H1 (cell line): ENCODE measurements around the gene SLC6A8. TPM values are rescaled to one million over a fixed set of nuclear protein-coding genes. Genes with fewer than 3 reads are reported as not detected.
"Not testable (repeated sequence)": the region's sequence is repeated elsewhere in the genome, so short reads cannot be mapped to it uniquely, and the experiment has no call there.

Source experiments
- CTCF ChIA-PET: fragments of 300-600 bp; sonication (Branson Sonifier 250); formaldehyde crosslinking; loops from one replicate; lab custom pipeline; 2021; ENCODE audit not compliant: partially characterized antibody; lab: Charles Lee
- POLR2A ChIA-PET: fragments of 300-600 bp; sonication (Branson Sonifier 250); formaldehyde crosslinking; loops from one replicate; lab custom pipeline; 2021; ENCODE audit warnings: inconsistent platforms; ENCODE audit not compliant: partially characterized antibody; lab: Charles Lee
- DNase-seq, 2 experiments: peaks; one replicate each; pipeline versions ENCODE4 v3.0.0 to v3.0.0-alpha.2; 2010 to 2022; ENCODE audit warnings: low spot score in 2 of 2, low read depth in 1 of 2, mixed read lengths in 1 of 2
- FAIRE-seq: peaks from 2 replicates; lab custom pipeline; 2011; peaks lifted over from hg19 to GRCh38; lab: Jason Lieb, UNC
- H2AFZ ChIP-seq: 2 replicates; pipeline ENCODE4 v1.8.1; 2012; ENCODE audit warnings: low read length, inconsistent platforms
- H2AK5ac ChIP-seq: 2 replicates; pipeline ENCODE4 v1.6.1; 2013; ENCODE audit warnings: low read depth, low read length
- H2BK120ac ChIP-seq: replicated peaks from 2 replicates; pipeline ENCODE3; 2013; ENCODE audit warnings: low read depth, low read length, inconsistent platforms
- H2BK12ac ChIP-seq: 2 replicates; pipeline ENCODE4 v1.6.1; 2013; ENCODE audit warnings: low read depth, low read length
- H2BK15ac ChIP-seq: 2 replicates; pipeline ENCODE4 v1.6.1; 2013; ENCODE audit warnings: low read length
- H2BK20ac ChIP-seq: 2 replicates; pipeline ENCODE4 v1.6.1; 2013; ENCODE audit warnings: low read length
- H2BK5ac ChIP-seq: 2 replicates; pipeline ENCODE4 v1.6.1; 2013; ENCODE audit warnings: low read depth, low read length
- H3K14ac ChIP-seq: 2 replicates; pipeline ENCODE4 v1.6.1; 2013; ENCODE audit warnings: inconsistent platforms; ENCODE audit not compliant: insufficient read length
- H3K18ac ChIP-seq: 2 replicates; pipeline ENCODE4 v1.6.1; 2013; ENCODE audit warnings: low read length; ENCODE audit errors: extremely low read depth
- H3K23ac ChIP-seq: 2 replicates; pipeline ENCODE4 v1.6.1; 2013; ENCODE audit warnings: inconsistent platforms; ENCODE audit not compliant: insufficient read length
- H3K23me2 ChIP-seq: 2 replicates; pipeline ENCODE4 v1.6.1; 2013; ENCODE audit warnings: low read depth, low read length
- H3K27ac ChIP-seq: 2 replicates; pipeline ENCODE4 v1.6.1; 2011; ENCODE audit warnings: low read depth, low read length, inconsistent platforms
- H3K27me3 ChIP-seq, 4 experiments: replicated peaks in 1 of 4; 1 replicate in 1 of 4; 2 replicates in 3 of 4; pipeline versions ENCODE4 v1.6.1 to v1.8.1; 2011 to 2013; ENCODE audit warnings: low read length in 3 of 4, mild to moderate bottlenecking in 3 of 4, inconsistent platforms in 2 of 4, mixed read lengths in 2 of 4, moderate library complexity in 1 of 4; ENCODE audit not compliant: control insufficient read depth in 3 of 4, insufficient read depth in 3 of 4; ENCODE audit errors: extremely low read depth in 1 of 4
- H3K36me3 ChIP-seq, 4 experiments: 2 replicates each; pipeline versions ENCODE4 v1.6.1 to v1.8.1; 2011 to 2013; ENCODE audit warnings: mild to moderate bottlenecking in 4 of 4, low read length in 3 of 4, moderate library complexity in 2 of 4, control low read depth in 1 of 4, inconsistent platforms in 1 of 4; ENCODE audit not compliant: insufficient read depth in 4 of 4, control insufficient read depth in 2 of 4
- H3K4ac ChIP-seq: replicated peaks from 2 replicates; pipeline ENCODE3; 2013; ENCODE audit warnings: low read length, low read depth, mixed read lengths, inconsistent platforms; ENCODE audit not compliant: insufficient read length
- H3K4me1 ChIP-seq, 4 experiments: replicated peaks in 1 of 4; 1 replicate in 1 of 4; 2 replicates in 3 of 4; pipeline versions ENCODE4 v1.6.1 to v1.8.1; 2011 to 2013; ENCODE audit warnings: low read length in 3 of 4, inconsistent platforms in 2 of 4, mixed read lengths in 1 of 4; ENCODE audit not compliant: insufficient read depth in 4 of 4, control insufficient read depth in 3 of 4
- H3K4me2 ChIP-seq, 2 experiments: 2 replicates each; pipeline versions ENCODE4 v1.6.1 to v1.8.1; 2011 to 2013; ENCODE audit warnings: low read depth in 2 of 2, low read length in 2 of 2, control low read depth in 1 of 2, inconsistent platforms in 1 of 2, mild to moderate bottlenecking in 1 of 2; ENCODE audit not compliant: insufficient read depth in 1 of 2
- H3K4me3 ChIP-seq, 4 experiments: fragments of 200-600, 300-600 bp in 1 of 4; sonication (generic), shearing (Covaris generic), sonication (Bioruptor Twin) in 1 of 4; 2 replicates each; pipeline versions ENCODE4 v1.5.1 to v1.8.1; 2011 to 2016; ENCODE audit warnings: low read length in 4 of 4, low read depth in 3 of 4, control low read depth in 2 of 4, inconsistent platforms in 2 of 4, mild to moderate bottlenecking in 2 of 4, mixed read lengths in 1 of 4, moderate library complexity in 1 of 4; ENCODE audit not compliant: insufficient read depth in 2 of 4; ENCODE audit errors: extremely low read depth in 1 of 4
- H3K56ac ChIP-seq: replicated peaks from 2 replicates; pipeline ENCODE3; 2013; ENCODE audit warnings: low read depth, mild to moderate bottlenecking, mixed read lengths, low read length, inconsistent platforms; ENCODE audit not compliant: insufficient read length
- H3K79me1 ChIP-seq: 2 replicates; pipeline ENCODE4 v1.6.1; 2013; ENCODE audit warnings: low read depth, low read length, control low read depth
- H3K79me2 ChIP-seq, 2 experiments: 2 replicates each; pipeline versions ENCODE4 v1.6.1 to v1.8.1; 2012 to 2013; ENCODE audit warnings: low read length in 2 of 2, mild to moderate bottlenecking in 2 of 2, inconsistent platforms in 1 of 2; ENCODE audit not compliant: insufficient read depth in 2 of 2, control insufficient read depth in 1 of 2
- H3K9ac ChIP-seq, 4 experiments: replicated peaks in 1 of 4; 1 replicate in 1 of 4; 2 replicates in 3 of 4; pipeline versions ENCODE4 v1.6.1 to v1.8.1; 2011 to 2013; ENCODE audit warnings: low read depth in 3 of 4, low read length in 3 of 4, control low read depth in 2 of 4, mild to moderate bottlenecking in 2 of 4, moderate library complexity in 2 of 4, inconsistent platforms in 1 of 4; ENCODE audit errors: extremely low read depth in 1 of 4
- H3K9me3 ChIP-seq, 2 experiments: 2 replicates each; pipeline versions ENCODE4 v1.6.1 to v1.8.1; 2012 to 2013; ENCODE audit warnings: mild to moderate bottlenecking in 2 of 2, moderate library complexity in 2 of 2, control low read depth in 1 of 2, inconsistent platforms in 1 of 2, low read depth in 1 of 2, low read length in 1 of 2, mixed read lengths in 1 of 2; ENCODE audit not compliant: insufficient read depth in 2 of 2
- H4K20me1 ChIP-seq, 2 experiments: replicated peaks in 1 of 2; 2 replicates each; pipeline versions ENCODE3 to v1.8.1; 2011 to 2013; ENCODE audit warnings: inconsistent platforms in 2 of 2, low read length in 2 of 2, mild to moderate bottlenecking in 1 of 2; ENCODE audit not compliant: insufficient read depth in 2 of 2, control insufficient read depth in 1 of 2
- H4K5ac ChIP-seq: 2 replicates; pipeline ENCODE4 v1.6.1; 2013; ENCODE audit warnings: low read length, low read depth, mixed read lengths, inconsistent platforms; ENCODE audit not compliant: insufficient read length
- H4K8ac ChIP-seq: 2 replicates; pipeline ENCODE4 v1.8.0; 2013; ENCODE audit warnings: mild to moderate bottlenecking, moderate library complexity, low read length, inconsistent platforms; ENCODE audit not compliant: insufficient read depth; ENCODE audit errors: extremely low read depth
- H4K91ac ChIP-seq: replicated peaks from 2 replicates; pipeline ENCODE3; 2013; ENCODE audit warnings: low read length, mixed read lengths, inconsistent platforms; ENCODE audit not compliant: insufficient read length
- whole genome bisulfite sequencing, 2 experiments: shearing (Covaris generic) in 1 of 2; methylation state at CpG; one replicate each; pipeline versions ENCODE4 v1.1.6 to v1.1.7; 2013 to 2015; ENCODE audit warnings: low lambda C conversion rate in 2 of 2, mixed read lengths in 2 of 2, inconsistent platforms in 1 of 2, low coverage in 1 of 2, missing lambda C conversion rate in 1 of 2; ENCODE audit not compliant: insufficient replicate concordance in 2 of 2, insufficient coverage in 1 of 2, insufficient read length in 1 of 2; ENCODE audit errors: extremely low coverage in 1 of 2, missing lambda C conversion rate in 1 of 2; 5-methylcytosine and 5-hydroxymethylcytosine counted together
- polyA plus RNA-seq, 7 experiments: library from polyadenylated mRNA; depleted of rRNA in 3 of 7; stranded (reverse) in 5 of 7; unstranded in 2 of 7; fragments of >200 nt in 5 of 7; fragments of 200-250 nt in 2 of 7; gene quantifications; 1 replicate in 5 of 7; 2 replicates in 1 of 7; 4 replicates in 1 of 7; pipeline versions ENCODE4 v1.2.1 to v1.2.3, GENCODE V29; 2011 to 2013; ENCODE audit warnings: missing spikeins in 2 of 7, mixed read lengths in 2 of 7
- total RNA-seq: library from RNA; stranded (reverse); fragmentation: NEBNext Ultra II Directional; extraction: Animal tissue kit (Norgen Biotek cat#: 25700); gene quantifications from 2 replicates; pipeline ENCODE4 v1.2.1, GENCODE V29; 2021

Gene SLC6A8
- total and polyA plus RNA-seq, 2 of the 8 experiments (the other 6 are each of a cell fraction or from before 2014, with no cell fraction given), result 87.7 to 94.7 TPM

GRCh38 chrX:153696538-153696937, 8.8 kb downstream of the SLC6A8 start:
- H3K36me3 ChIP-seq, result peaks cover 0 to 30% (median 13%) of the 10 kb centered on the region in 4 experiments; a peak in 6 of 8 replicates
- not testable (repeated sequence) for H2AFZ ChIP-seq, H2BK5ac ChIP-seq, H3K4ac ChIP-seq, H2BK20ac ChIP-seq, H3K9me3 ChIP-seq, H3K27ac ChIP-seq, H3K79me1 ChIP-seq, H2AK5ac ChIP-seq, H3K4me1 ChIP-seq, H3K79me2 ChIP-seq, H4K5ac ChIP-seq, H2BK15ac ChIP-seq, H2BK12ac ChIP-seq, H2BK120ac ChIP-seq, H3K9ac ChIP-seq, H3K4me2 ChIP-seq, H4K20me1 ChIP-seq, H3K18ac ChIP-seq, FAIRE-seq, H3K4me3 ChIP-seq, H3K14ac ChIP-seq, H3K56ac ChIP-seq, H4K8ac ChIP-seq, H3K23me2 ChIP-seq, H3K23ac ChIP-seq, H4K91ac ChIP-seq, DNase-seq, H3K27me3 ChIP-seq
- CTCF ChIA-PET, result interaction anchor here (2.3 kb wide), 1 partner anchor 9 kb away, joined by 10 read pairs; the partner anchor contains the start of gene SLC6A8
- POLR2A ChIA-PET, result interaction anchor here (1.3 to 1.5 kb wide), 2 partner anchors 12 kb away, joined by 3 to 6 read pairs; no protein-coding TSS in a partner anchor
- 93% methylated on average over 2 of the region's 10 CpGs; no CpG with 5 or more reads in 1 of the 2 experiments for WGBS, 2 experiments
